Spinal cord (tissue), 10 donors: ENCODE data around the gene OXCT2. TPM values are rescaled to one million over a fixed set of nuclear protein-coding genes. Genes with fewer than 3 reads are reported as not detected.

Experiments used
- DNase-seq, 6 donors: peaks; one replicate each; pipeline versions ENCODE4 v3.0.0 to v3.0.0-alpha.2; 2013 to 2015; ENCODE audit warnings: low spot score in 6 of 6, low read depth in 4 of 6
- H3K27ac ChIP-seq: one replicate; pipeline ENCODE4 v1.5.1; 2013; ENCODE audit warnings: low read depth, low read length, control low read depth
- H3K27me3 ChIP-seq: one replicate; pipeline ENCODE4 v1.6.1; 2013; ENCODE audit warnings: low read length; ENCODE audit not compliant: control insufficient read depth, insufficient read depth
- H3K36me3 ChIP-seq: one replicate; pipeline ENCODE4 v1.6.1; 2013; ENCODE audit warnings: low read length; ENCODE audit not compliant: control insufficient read depth, insufficient read depth
- H3K4me1 ChIP-seq: one replicate; pipeline ENCODE4 v1.6.1; 2013; ENCODE audit warnings: low read length; ENCODE audit not compliant: control insufficient read depth, insufficient read depth
- H3K4me3 ChIP-seq: one replicate; pipeline ENCODE4 v1.5.1; 2013; ENCODE audit warnings: low read depth, low read length, control low read depth
- H3K9me3 ChIP-seq: one replicate; pipeline ENCODE4 v1.6.1; 2013; ENCODE audit warnings: low read length; ENCODE audit not compliant: control insufficient read depth, insufficient read depth
- WGBS: methylation state at CpG from one replicate; pipeline ENCODE4 v1.1.5; 2013; ENCODE audit warnings: missing lambda C conversion rate; ENCODE audit not compliant: insufficient coverage; 5-methylcytosine and 5-hydroxymethylcytosine counted together
- polyA plus RNA-seq, 2 donors: library from polyadenylated mRNA; unstranded; fragments of 120-200 nt; gene quantifications; one replicate each; pipeline ENCODE4 v1.2.1, GENCODE V29; 2013; ENCODE audit not compliant: insufficient read length in 2 of 2
- total RNA-seq, 2 donors: library from RNA; depleted of rRNA in 1 of 2; stranded (reverse); fragments of 120-200 nt in 1 of 2; fragments of >200 nt in 1 of 2; gene quantifications; one replicate each; pipeline versions ENCODE4 v1.2.3 to v1.2.4, GENCODE V29; 2013 to 2014
- donor health status: healthy.

The OXCT2 gene
- total and polyA plus RNA-seq, 4 donors, result 1.8 to 3.1 (median 2.7) TPM

- no peak for DNase-seq
- Histone ChIP-seq H3K9me3 (no peaks in the 10 kb centered on the region), H3K27ac (no peak overlapping the region), H3K4me3 (no peak overlapping the region), H3K4me1 (peaks cover 3% of the 10 kb centered on the region), H3K27me3 (no peaks in the 10 kb centered on the region), H3K36me3 (peaks cover 55% of the 10 kb centered on the region)
- 96% methylated on average over 12 of the region's 16 CpGs for WGBS
These were observed 26.0 kb downstream of the OXCT2 start for GRCh38 chr1:39745016-39745670.

DNA sequence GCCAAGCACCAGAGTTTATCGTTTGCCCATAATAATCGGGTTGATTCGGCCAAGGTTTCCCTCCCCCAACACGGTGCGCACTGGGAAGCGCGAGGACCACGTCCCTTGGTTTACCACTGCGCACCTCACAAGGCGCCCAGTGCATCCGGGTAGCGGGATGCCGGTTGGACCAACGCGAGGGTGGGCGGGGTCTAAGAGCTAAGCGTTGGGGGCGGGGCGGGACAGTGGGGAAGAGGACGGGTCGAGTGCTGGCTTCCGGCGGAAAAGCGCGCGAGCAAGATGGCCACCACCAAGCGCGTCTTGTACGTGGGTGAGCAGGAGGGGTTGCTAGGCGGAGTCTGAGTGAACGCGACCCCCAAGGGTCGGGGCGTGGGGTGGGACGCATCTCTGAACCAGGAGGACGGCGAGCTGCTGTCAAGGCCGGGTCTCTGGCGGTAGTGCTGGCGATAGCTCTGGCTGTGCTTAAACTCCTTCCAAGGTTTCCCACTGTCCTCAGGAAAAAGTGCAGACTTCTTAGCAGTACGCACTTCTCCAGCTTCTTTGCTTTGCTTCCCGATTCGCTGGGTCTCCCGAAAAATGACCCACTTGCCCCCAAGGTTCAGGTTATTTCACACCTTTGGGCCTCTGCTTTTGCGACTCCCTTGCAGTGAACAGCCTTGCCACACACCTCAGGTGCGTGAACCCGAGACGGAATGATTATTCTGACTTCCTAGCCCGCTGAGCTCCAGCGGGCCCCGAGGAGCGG is 32.4 kb downstream of the OXCT2 start, which contains the start of gene PPIE:
TSS of gene PPIE (plus strand) at position 261 of the 745 bp plus-strand sequence. CDS start at position 280, 19 bp downstream.
- H3K4me3 ChIP-seq, result peak within 1 kb of the TSS; percentile 89
- peaks cover 10% of the 10 kb centered on the region for H3K36me3 ChIP-seq
- H3K27me3 ChIP-seq, result no peaks in the 10 kb centered on the region
- H3K4me1 ChIP-seq, result peaks cover 21% of the 10 kb centered on the region
- peak within 1 kb of the TSS; percentile 87 for H3K27ac ChIP-seq
- H3K9me3 ChIP-seq, result no peaks in the 10 kb centered on the region
- peak; percentile 75 to 99 (median 90) for DNase-seq
- under 1% methylated on average over 46 of the region's 52 CpGs for WGBS

DNA sequence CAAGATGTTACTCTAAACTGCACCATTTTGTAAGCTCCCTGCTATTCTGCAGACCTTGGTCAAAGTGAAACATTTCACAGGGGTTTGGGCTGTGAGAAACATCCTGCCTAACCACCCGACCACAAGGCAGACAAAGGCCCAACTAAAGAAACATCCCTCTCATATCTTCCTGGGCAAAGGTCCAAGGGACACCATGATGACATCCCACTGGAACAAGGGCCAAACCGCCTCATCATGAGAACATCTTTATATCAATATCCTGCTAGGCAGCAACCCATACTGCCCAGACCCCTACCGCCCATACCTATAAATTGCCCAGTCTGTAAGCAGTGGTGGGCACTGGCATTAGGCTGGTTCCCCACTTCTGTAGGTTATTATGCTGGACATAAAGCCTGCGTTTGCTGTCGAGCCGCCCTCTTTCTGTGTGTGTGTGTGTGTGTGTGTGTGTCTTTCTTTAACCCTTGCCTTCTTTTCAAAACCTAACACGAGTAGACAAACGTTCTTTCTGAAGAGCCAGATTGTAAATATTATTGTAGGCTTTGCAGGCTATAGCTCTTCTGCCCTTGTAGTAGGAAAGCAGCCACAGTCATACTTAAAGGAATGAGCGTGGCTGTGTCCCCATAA is 33.5 kb downstream of the OXCT2 start:
- Histone ChIP-seq H3K9me3 (no peaks in the 10 kb centered on the region), H3K4me3 (no peak overlapping the region), H3K27ac (peak overlapping the region; percentile 7), H3K4me1 (peaks cover 25% of the 10 kb centered on the region), H3K27me3 (peaks cover 1% of the 10 kb centered on the region), H3K36me3 (no peaks in the 10 kb centered on the region)
- 82% methylated on average over 1 of the region's 9 CpGs for WGBS
- peak in 1 of 6 donors; percentile 28 for DNase-seq

DNA sequence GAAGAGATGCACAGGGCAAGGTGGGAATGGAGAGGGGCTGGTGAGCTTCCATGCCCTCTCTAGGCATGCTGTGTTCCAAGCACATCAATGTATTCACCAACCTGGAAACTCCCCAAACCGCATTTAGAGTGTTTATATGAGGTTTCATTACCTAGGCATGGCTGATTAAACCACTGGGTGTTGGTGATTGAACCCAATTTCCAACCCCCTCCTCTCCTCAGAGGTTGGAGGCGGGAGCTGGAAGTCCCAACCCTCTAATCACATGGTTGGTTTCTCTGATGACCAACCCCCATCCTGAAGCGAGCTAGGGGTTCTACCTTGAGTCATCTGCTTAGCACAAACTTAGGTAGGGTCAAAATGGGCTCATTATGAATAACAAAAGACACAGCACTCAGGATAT is 35.4 kb downstream of the OXCT2 start:
- WGBS, result no CpG with 5 or more reads among the region's 3 CpGs
- H3K27me3 ChIP-seq, result peaks cover 5% of the 10 kb centered on the region
- no peaks in the 10 kb centered on the region for H3K9me3 ChIP-seq
- H3K4me1 ChIP-seq, result peaks cover 27% of the 10 kb centered on the region
- H3K27ac ChIP-seq, result no peak overlapping the region
- DNase-seq, result no peak
- no peak overlapping the region for H3K4me3 ChIP-seq
- no peaks in the 10 kb centered on the region for H3K36me3 ChIP-seq

GRCh38 chr1:39733161-39733560 is 38.0 kb downstream of the OXCT2 start:
- peaks cover 15% of the 10 kb centered on the region for H3K27me3 ChIP-seq
- no peaks in the 10 kb centered on the region for H3K9me3 ChIP-seq
- peaks cover 7% of the 10 kb centered on the region for H3K4me1 ChIP-seq
- H3K4me3 ChIP-seq, result no peak overlapping the region
- 45% methylated on average over 4 of the region's 7 CpGs for whole genome bisulfite sequencing
- DNase-seq, result no peak
- H3K27ac ChIP-seq, result no peak overlapping the region
- no peaks in the 10 kb centered on the region for H3K36me3 ChIP-seq

DNA sequence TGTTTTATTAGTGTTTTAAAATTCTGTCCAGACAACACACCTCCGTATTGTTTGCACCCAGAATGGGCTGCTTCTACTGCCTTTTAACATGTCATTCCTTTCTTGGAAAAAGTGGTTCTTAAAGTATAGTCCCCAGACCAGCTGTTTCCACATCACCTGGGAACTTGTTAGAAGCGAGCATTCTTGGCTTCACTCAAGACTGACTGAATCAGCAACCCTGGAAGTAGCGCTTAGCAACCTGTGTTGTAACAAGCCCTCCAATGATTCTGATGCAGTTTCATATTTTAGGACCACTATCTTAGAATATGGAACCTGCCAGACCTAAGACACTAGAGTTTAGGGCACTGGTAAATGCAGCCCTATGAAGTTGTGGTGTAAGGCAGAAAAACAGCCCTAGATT is 38.4 kb downstream of the OXCT2 start:
- 77% methylated on average over 2 of the region's 3 CpGs for WGBS
- Histone ChIP-seq H3K36me3 (no peaks in the 10 kb centered on the region), H3K4me1 (peaks cover 6% of the 10 kb centered on the region), H3K9me3 (no peaks in the 10 kb centered on the region), H3K27ac (no peak overlapping the region), H3K27me3 (peaks cover 19% of the 10 kb centered on the region), H3K4me3 (no peak overlapping the region)
- no peak for DNase-seq

DNA sequence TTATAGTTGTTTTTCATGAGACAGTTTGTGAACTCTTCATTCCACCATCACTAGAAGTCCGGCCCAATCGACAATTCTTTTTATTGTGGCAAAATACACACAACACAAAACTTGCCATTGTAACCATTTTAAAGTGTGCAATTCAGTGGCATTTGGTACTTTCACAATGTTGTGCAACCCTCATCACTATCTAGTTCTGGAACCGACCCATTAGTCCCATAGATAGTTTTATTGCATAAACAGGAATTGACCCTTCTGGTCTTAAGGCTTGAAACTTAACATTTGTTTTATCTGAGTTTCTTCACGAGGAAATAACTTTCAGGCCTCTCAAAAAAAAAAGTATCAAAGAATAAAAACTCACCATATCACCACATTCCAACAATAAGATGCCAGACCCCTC is 41.3 kb downstream of the OXCT2 start:
- no peaks in the 10 kb centered on the region for H3K9me3 ChIP-seq
- H3K4me1 ChIP-seq, result peaks cover 6% of the 10 kb centered on the region
- WGBS, result 86% methylated on average over 1 of the region's 4 CpGs
- H3K27ac ChIP-seq, result no peak overlapping the region
- no peaks in the 10 kb centered on the region for H3K36me3 ChIP-seq
- no peak for DNase-seq
- H3K4me3 ChIP-seq, result no peak overlapping the region
- H3K27me3 ChIP-seq, result peaks cover 35% of the 10 kb centered on the region

DNA sequence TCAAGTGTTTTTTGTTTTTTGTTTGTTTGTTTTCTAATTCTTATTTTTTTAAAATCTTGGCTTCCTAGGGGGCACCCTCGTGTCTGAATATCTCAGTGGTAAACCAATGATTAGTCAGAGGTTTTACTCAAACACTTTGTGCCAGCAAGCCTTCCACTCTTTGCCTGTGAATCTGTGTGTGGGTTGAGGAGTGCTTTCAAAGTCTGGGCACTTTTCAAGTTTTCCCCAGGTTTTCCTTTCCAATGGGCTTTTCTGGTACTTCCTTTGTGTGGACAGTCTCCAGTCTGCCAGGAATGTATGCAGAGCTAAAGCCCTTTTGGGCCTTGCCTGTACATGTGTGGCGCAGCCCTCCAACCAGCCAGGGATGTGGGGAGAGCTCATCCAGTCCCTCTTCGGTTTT is 42.1 kb downstream of the OXCT2 start:
- Histone ChIP-seq H3K27ac (no peak overlapping the region), H3K4me3 (no peak overlapping the region), H3K9me3 (no peaks in the 10 kb centered on the region), H3K4me1 (peaks cover 6% of the 10 kb centered on the region), H3K27me3 (peaks cover 38% of the 10 kb centered on the region), H3K36me3 (no peaks in the 10 kb centered on the region)
- DNase-seq, result no peak
- 100% methylated on average over 1 of the region's 3 CpGs for WGBS

GRCh38 chr1:39727932-39728317 is 43.2 kb downstream of the OXCT2 start:
- WGBS, result 54% methylated on average over 13 of the region's 14 CpGs
- H3K27me3 ChIP-seq, result peaks cover 39% of the 10 kb centered on the region
- DNase-seq, result no peak
- H3K4me1 ChIP-seq, result peaks cover 3% of the 10 kb centered on the region
- no peaks in the 10 kb centered on the region for H3K36me3 ChIP-seq
- no peak overlapping the region for H3K4me3 ChIP-seq
- no peaks in the 10 kb centered on the region for H3K9me3 ChIP-seq
- no peak overlapping the region for H3K27ac ChIP-seq
